Embryonic facial prominence (tissue), 1 donor: ENCODE measurements around the gene NUB1.

Experiments
- DNase-seq: peaks from one replicate; pipeline ENCODE4 v3.0.0-alpha.2; 2016; ENCODE audit errors: extremely low spot score

NUB1 gene

DNA sequence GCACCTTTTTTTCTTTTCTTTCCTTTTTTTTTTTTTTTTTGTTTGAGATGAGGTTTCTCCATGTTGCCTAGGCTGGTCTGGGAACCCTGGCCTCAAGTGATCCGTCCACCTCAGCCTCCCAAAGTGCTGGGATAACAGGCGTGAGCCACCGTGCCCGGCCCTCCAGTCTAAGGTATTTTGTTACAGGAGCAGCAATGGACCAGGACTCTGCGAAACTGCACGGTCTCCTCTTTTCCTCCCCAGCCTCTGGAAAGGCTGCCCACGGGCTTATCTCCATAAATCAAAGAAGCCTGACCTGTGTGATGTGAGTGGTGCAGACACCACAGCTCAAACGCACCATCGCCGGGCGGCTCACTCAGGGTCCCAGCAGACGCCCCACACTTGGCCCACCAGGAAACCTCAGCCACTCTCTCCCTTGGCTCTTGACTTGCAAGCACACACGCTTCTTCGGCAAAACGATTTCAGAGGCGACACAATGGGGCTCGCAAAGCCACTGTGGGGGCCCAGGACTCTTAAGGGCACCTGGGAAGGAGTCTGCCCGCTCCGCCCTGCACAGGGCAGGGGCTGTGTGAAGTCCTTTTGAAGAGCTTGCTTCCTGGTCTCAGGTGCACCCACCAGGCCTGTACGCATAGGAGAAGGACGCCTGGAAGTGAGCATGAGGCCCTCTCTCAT lies 47.6 kb downstream of the NUB1 start:
- DNase-seq: no peak

DNA sequence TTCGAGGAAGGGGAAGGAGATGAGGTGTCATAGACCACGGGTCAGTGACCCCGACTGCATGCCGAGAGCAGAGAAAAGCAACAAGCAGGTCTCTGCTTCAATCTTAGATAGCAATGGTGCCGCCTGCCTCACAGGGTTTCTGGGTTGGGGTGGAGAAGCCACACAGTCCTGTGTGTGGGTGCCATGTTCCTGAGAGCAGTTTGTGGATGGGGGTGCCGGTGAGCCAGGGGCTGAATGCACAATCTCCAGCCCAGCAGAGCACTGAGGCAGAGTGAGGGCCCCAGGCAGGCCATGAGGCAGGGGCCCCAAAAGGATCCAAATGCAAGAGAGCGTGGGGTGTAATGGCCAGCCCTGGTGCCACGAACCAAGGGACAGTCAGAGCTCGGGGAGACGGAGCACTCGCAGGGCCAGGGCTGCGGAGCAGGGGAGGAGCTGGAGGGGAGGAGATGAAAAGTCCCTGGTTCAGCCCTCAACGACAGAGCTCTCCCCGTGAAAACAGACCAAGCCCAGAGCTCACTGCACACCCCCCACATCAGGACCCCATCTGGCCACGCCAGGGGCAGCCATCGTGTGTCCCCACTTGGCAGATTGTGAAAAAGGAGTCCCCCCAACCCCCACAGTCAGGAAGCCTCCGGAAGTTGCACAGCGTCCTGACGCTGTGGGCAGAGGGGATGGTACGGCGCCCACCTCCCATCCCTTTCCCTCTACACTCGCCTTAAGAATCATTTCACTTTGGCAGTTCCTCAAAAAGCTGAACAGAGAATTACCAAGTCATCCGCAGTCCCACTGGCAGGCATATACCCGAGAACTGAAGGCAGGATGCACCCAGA lies 48.4 kb downstream of the NUB1 start:
- no peak for DNase-seq

GRCh38 chr7:151390598-151391357 lies 49.2 kb downstream of the NUB1 start:
- DNase-seq: no peak

- DNase-seq: no peak
Observed at GRCh38 chr7:151391358-151391730, 49.7 kb downstream of the NUB1 start.

GRCh38 chr7:151392002-151392401 lies 50.4 kb downstream of the NUB1 start:
- no peak for DNase-seq

DNA sequence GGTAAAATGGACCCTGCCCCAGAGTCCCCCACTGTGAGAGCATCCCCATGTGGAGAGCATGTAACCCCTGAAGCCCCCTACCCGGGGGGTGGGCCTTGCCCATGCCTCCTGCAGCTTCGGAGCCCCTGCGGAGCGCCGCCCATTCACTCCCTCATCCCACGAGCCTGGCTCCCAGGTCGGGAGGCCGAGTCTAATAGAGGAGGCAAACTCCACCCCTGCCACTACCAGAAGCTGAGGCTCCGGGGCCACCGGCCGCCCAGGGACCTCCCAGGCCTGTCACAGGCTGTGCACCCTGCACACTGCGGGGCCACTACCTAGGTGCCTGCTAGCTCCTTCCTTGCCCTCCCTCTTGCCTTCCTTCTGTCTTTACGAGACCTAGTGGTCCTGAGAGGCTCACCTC lies 50.8 kb downstream of the NUB1 start:
- DNase-seq: no peak

GRCh38 chr7:151393031-151393977 lies 51.7 kb downstream of the NUB1 start:
- no peak for DNase-seq

DNA sequence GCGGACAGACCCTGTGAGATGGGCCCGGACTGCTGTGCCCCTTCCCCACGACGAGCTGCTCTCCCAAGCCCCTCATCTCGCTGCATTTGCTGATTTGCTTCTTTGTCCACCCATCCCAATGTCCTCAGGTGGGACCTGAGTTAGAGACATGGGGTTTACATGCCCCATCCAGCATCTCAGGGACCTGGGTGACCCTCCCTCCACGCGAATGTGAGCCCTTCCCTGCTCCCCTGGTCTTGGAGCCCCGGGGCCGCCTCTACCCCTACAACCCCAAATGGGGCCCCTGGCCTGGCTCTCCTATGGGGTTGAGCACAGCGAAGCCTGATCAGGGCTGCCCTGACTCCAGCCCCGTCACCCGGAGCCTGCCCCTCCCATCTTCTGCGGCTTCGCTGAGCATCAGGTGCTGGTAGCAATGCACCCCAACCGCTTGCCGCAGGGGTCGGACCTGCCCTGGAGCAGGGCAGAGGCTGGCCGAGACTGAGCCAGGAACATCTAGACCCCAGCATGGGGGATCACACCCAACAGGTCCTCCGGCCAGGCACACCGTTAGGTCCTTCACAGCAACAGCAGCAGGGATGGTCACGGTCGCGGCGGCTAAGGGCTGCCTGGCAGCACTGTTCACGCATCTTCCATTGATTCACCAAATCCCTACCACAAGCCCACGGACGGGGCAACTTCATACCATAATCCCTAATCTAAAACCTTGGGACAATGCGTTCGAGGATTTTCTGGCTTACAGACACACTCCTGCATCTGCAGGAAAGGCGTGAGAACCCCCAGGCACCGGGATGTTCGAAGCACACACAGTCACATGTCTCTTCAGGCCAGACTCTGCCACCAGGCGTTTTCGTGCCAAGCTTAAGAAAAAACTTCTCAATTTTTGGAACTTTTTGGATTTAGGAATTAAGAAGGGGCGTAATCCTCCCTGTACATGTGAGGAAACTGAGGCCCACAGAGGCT lies 52.7 kb downstream of the NUB1 start:
- no peak for DNase-seq

- DNase-seq: no peak
Observed at GRCh38 chr7:151395036-151395367, 53.4 kb downstream of the NUB1 start.

GRCh38 chr7:151396328-151396970 lies 54.8 kb downstream of the NUB1 start:
- no peak for DNase-seq

DNA sequence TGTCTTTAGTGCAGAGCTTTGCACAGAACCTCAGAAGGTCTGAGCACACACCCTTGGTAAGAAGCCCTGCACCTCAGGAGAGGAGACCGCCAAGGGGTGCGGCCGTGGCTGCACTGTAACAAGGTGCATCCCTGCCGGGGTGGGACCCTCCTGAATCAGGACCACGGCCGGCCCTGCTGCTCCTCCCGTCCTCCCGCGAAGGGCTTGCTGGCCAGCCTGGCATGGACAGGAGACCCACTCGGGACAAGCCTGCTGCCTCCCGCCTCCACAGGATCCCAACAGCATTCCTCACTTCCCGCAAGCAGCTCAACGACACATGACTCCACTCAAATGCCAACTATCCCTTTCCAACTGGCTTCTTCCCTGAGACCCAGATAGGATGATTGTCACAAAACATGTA lies 55.4 kb downstream of the NUB1 start:
- DNase-seq: no peak

GRCh38 chr7:151398446-151399304 lies 57.1 kb downstream of the NUB1 start:
- DNase-seq: no peak

DNA sequence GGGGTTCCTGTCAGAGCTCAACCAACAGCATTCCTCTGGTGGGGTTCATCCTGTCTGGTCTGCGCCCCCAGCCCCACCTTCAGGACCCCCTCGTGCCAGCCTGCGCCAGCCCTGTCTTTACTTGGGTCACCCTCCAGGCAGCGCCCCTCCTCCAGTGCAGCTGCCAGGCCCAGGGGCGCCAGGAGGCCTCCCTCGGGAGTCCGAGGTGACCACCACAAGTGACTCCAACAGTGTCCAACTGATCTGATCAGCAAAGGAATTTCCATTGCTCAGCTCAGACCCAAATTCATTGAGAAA lies 57.6 kb downstream of the NUB1 start:
- no peak for DNase-seq

- no peak for DNase-seq
Observed at GRCh38 chr7:151399906-151400305, 58.3 kb downstream of the NUB1 start.

DNA sequence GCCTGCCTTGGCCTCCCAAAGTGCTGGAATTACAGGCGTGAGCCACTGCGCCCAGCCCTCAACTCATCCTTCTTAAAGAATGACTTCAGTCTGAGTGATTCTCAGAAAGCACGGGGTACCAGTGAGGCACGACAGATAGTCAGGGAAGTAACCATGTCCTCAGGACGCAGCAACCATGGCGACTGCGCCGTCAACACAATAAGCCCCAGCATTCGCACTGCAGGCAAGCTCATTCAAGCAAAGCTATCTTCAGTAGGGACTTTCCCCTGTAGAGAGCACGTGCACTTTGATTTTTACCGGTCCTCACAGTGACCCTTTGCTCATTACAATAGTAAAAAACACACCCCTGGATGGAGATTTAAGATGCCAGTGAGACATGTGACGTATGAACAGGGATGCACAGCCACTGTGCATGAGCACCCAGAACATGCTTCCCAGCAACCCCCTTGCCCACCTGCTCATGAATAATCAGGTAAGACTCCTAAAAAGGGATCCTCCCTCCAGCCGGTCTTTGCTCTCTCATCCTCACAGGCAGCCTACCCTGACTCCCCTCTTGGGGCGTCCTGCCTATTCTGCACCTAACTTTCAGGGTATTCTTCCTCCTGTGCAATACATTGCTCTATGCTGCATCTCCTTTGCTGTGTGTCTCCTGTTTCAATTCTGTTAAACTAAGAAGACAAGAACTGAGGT lies 59.2 kb downstream of the NUB1 start:
- DNase-seq: no peak

GRCh38 chr7:151402029-151402835 lies 60.6 kb downstream of the NUB1 start:
- no peak for DNase-seq

DNA sequence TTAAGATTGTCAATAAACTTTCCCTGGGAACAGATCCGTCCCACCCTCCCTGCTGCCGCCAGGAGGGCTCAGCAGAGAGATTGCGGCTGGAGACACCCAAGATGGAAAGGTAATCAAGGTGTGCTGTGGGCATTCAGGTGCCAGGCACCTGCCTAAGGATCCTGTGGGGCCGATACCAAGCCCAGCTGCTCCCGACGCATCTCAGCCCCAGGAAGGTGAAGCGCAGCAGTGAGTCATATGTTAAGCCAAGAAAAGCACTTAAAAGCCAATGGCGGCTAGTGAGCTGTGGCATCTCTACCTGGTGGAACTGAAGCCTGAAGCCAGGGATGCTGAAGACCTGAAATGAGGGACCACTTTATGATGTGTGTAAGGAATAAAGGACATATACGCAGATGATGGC lies 62.2 kb downstream of the NUB1 start:
- DNase-seq: no peak
